ENCODE results near the gene NCBP3.

DNA sequence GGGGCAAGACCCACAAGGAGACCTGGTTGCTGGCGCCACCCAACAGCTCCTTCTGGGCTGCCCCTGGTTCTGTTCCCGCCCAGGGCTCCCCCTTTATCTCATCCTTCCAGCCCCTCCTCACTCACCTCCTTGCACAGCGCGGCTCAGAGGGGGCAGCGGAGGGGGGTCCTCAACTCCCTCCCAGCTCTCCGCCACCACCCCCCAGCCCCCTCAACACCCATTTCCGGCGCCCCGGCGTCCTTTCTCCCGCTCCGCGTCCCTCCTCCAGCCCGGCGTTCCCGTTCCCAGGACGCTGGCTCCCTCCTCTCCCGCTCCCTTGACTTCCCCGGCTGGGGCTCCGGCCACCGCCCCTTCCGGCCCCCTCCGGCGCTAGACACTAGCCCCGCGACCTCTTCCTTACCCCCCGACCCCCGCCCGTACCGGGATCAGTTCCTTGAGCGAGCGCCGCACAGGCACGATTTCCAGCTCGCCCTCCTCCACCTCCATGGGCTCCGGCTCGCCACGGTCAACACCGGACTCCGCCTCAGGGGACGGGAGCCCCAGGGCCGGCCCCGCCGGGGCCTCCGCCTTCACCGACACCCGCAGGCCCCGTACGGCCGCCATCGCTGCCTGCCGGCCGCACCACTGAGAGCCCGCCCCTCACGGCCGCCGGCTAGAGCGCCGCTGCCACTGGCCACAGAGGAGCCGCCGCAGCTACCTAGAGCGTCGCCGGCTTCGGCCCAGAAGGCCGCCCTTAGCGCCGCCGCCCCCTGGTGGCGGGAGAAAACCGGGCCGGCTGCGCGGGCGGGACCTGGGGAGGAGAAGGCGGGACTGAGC, at the start of gene NCBP3:
- TF ChIP-seq CTCF (IDR thresholded peaks at IDR 0.05) (peak; percentile 98), REST (IDR thresholded peaks at IDR 0.05; ENCODE audit: insufficient read depth in 1 of 2, low read depth in 2 of 2, low read length in 1 of 2) (no peak)

All from Panc1 (cell line).